Testis (tissue), 3 donors: ENCODE results near the gene MLC1. TPM values are rescaled to one million over a fixed set of nuclear protein-coding genes. Genes with fewer than 3 reads are reported as not detected.
"Not testable (repeated sequence)": the region's sequence is repeated elsewhere in the genome, so short reads cannot be mapped to it uniquely, and the experiment has no call there.

Source experiments
- DNase-seq: peaks from one replicate; pipeline ENCODE4 v3.0.0-alpha.2; 2019
- H3K27ac ChIP-seq, 2 donors: fragments of 200-600 bp; sonication (generic); one replicate each; pipeline ENCODE4 v1.5.1; 2019
- H3K27me3 ChIP-seq: fragments of 200-600 bp; sonication (generic); one replicate; pipeline ENCODE4 v1.5.1; 2019
- H3K36me3 ChIP-seq: fragments of 200-600 bp; sonication (generic); one replicate; pipeline ENCODE4 v1.5.1; 2017; ENCODE audit warnings: low read depth; ENCODE audit errors: missing control alignments
- H3K4me1 ChIP-seq: fragments of 200-600 bp; sonication (generic); one replicate; pipeline ENCODE4 v1.5.1; 2019
- H3K4me3 ChIP-seq, 2 donors: fragments of 200-600 bp; sonication (generic); one replicate each; pipeline ENCODE4 v1.5.1; 2017 to 2019
- H3K9me3 ChIP-seq: fragments of 200-600 bp; sonication (generic); one replicate; pipeline ENCODE4 v1.5.1; 2017
- CTCF ChIP-seq, 3 experiments: fragments of 450-650 bp in 2 of 3; fragments of 200-600 bp in 1 of 3; sonication (generic) in 1 of 3; IDR thresholded peaks; one replicate each; pipeline ENCODE4 v1.5.1; 2016 to 2019; ENCODE audit warnings: antibody characterized with exemption in 3 of 3, mild to moderate bottlenecking in 2 of 3, moderate library complexity in 1 of 3
- POLR2A ChIP-seq: fragments of 450-650 bp; IDR thresholded peaks from one replicate; pipeline ENCODE4 v1.6.1; 2017; ENCODE audit warnings: antibody characterized with exemption, mild to moderate bottlenecking, moderate library complexity
- WGBS, 2 donors: methylation state at CpG; one replicate each; pipeline ENCODE4 v1.1.5; 2018; 5-methylcytosine and 5-hydroxymethylcytosine counted together
- intact Hi-C: fragments of 100-400 bp; cut with DNase I; formaldehyde crosslinking; loops from one replicate; pipeline ENCODE4 v1.15.1; 2023; ENCODE audit warnings: low total_unique reads
- polyA plus RNA-seq: library from polyadenylated mRNA; stranded (reverse); fragments of 350-450 nt; fragmentation: Illumina TruSeq; extraction: RNeasy Lipid Tissue Mini Kit (QIAGEN cat#74804); gene quantifications from one replicate; pipeline ENCODE4 v1.2.3, GENCODE V29; 2014; ENCODE audit warnings: low read depth, low replicate concordance; ENCODE audit not compliant: insufficient read depth
- total RNA-seq, 2 donors: library from RNA; depleted of rRNA; stranded (reverse); fragments of >200 nt; gene quantifications; one replicate each; pipeline ENCODE4 v1.2.3, GENCODE V29; 2016

Gene MLC1
- total and polyA plus RNA-seq, 3 donors from 2014 or later, result 1.3 to 1.5 (median 1.3) TPM

- WGBS, 2 donors, result 48 to 60% methylated on average over 11 of the region's 11 CpGs
- Histone ChIP-seq H3K4me3 (peak overlapping the region in 1 of 2 donors; percentile 55), H3K9me3 (no peaks in the 10 kb centered on the region), H3K27ac (peak overlapping the region in 1 of 2 donors; percentile 31), H3K36me3 (no peaks in the 10 kb centered on the region), H3K4me1 (no peaks in the 10 kb centered on the region), H3K27me3 (no peaks in the 10 kb centered on the region)
- no peak for DNase-seq
- intact Hi-C loops, result no loop called here
- no peak for TF ChIP-seq POLR2A
- TF ChIP-seq CTCF (IDR thresholded peaks at IDR 0.05), result no peak
Measured at GRCh38 chr22:50089231-50089630, 4.0 kb upstream of the MLC1 start.

- H3K27me3 ChIP-seq, result no peaks in the 10 kb centered on the region
Measured at GRCh38 chr22:50088096-50088495, 2.9 kb upstream of the MLC1 start.

GRCh38 chr22:50087646-50088045, 2.4 kb upstream of the MLC1 start:
- intact Hi-C loops, result no loop called here
- 96 to 98% methylated on average over 11 to 12 of the region's 12 CpGs for WGBS, 2 donors
- H3K36me3 ChIP-seq, result no peaks in the 10 kb centered on the region
- TF ChIP-seq POLR2A (no peak), CTCF (IDR thresholded peaks at IDR 0.05) (no peak)
- no peak overlapping the region for H3K27ac ChIP-seq
- no peak overlapping the region for H3K4me3 ChIP-seq
- no peaks in the 10 kb centered on the region for H3K4me1 ChIP-seq
- H3K27me3 ChIP-seq, result no peaks in the 10 kb centered on the region
- H3K9me3 ChIP-seq, result no peaks in the 10 kb centered on the region
- DNase-seq, result no peak

More at GRCh38 chr22:50088096-50088495, 2.9 kb upstream of the MLC1 start:
- 94 to 97% methylated on average over 12 of the region's 12 CpGs for WGBS, 2 donors
- Histone ChIP-seq H3K4me1 (no peaks in the 10 kb centered on the region), H3K27ac (no peak overlapping the region), H3K36me3 (no peaks in the 10 kb centered on the region), H3K4me3 (no peak overlapping the region), H3K9me3 (no peaks in the 10 kb centered on the region)
- no peak for TF ChIP-seq CTCF (IDR thresholded peaks at IDR 0.05)
- TF ChIP-seq POLR2A, result no peak
- no peak for DNase-seq
- intact Hi-C loops, result no loop called here

- H3K9me3 ChIP-seq, H3K27me3 ChIP-seq, intact Hi-C loops, H3K4me1 ChIP-seq, H3K36me3 ChIP-seq, DNase-seq, H3K27ac ChIP-seq, H3K4me3 ChIP-seq: not testable (repeated sequence)
- WGBS, 2 donors, result 90 to 92% methylated on average over 4 of the region's 4 CpGs
Measured at GRCh38 chr22:50086975-50087374, 1.7 kb upstream of the MLC1 start.

DNA sequence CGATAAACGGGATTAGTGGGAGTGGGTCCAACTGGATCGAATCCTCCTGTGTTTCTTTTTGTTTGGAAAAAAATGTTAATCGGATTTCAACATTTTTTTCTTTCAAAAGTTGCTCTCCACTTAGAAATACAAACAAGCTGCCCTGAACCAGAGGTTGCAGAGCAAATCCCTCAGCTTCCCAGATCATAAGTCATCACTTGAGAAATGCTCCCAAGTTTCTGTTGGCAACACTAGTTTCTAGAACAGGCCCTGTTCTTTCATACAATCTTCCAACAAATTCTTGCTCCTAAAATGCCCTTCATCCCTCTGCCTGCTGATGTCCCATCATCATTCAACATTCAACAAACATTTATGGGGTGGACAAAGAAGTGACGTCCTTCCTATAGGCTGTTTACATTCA, 1.3 kb upstream of the MLC1 start:
- no peaks in the 10 kb centered on the region for H3K36me3 ChIP-seq
- TF ChIP-seq CTCF (IDR thresholded peaks at IDR 0.05) (no peak), POLR2A (no peak)
- H3K27me3 ChIP-seq, result no peaks in the 10 kb centered on the region
- 68 to 70% methylated on average over 5 of the region's 5 CpGs for WGBS, 2 donors
- DNase-seq, result no peak
- H3K4me1 ChIP-seq, result no peaks in the 10 kb centered on the region
- no peak overlapping the region for H3K4me3 ChIP-seq
- intact Hi-C loops, result no loop called here
- H3K9me3 ChIP-seq, result no peaks in the 10 kb centered on the region
- no peak overlapping the region for H3K27ac ChIP-seq
